GM18508 (cell line): ENCODE measurements around the gene TRABD.

Experiments
- ATAC-seq: cut with Tn5 transposase; IDR thresholded peaks from one replicate; pipeline ENCODE4 v1.9.1; 2021; ENCODE audit warnings: moderate number of reproducible peaks; ENCODE audit not compliant: insufficient read depth, unreplicated experiment

TRABD gene

DNA sequence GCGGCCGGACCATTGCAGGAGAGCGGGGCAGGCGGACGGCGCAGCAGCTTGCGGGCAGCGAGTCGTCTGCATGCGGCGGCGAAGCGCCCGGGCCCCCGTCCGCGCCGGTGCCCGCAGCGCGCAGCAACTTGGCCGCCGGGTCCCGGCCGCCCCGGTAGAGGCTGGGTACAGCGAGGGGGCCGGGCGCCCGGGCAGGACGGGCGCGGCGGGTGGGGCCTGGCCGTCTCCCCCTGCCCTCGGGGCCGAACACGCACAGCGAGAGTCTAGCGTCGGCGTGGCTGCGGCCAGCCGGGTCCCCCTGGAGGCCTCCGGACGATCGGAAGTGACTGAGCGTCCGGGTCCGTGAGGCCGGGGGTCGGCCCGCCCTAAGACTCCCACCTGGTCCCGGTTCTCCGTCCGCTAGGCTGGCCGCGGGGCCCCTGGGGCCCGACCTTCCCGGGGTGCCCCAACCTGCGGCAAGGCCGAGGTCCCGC, 775 bp upstream of the TRABD start:
- ATAC-seq: no peak

DNA sequence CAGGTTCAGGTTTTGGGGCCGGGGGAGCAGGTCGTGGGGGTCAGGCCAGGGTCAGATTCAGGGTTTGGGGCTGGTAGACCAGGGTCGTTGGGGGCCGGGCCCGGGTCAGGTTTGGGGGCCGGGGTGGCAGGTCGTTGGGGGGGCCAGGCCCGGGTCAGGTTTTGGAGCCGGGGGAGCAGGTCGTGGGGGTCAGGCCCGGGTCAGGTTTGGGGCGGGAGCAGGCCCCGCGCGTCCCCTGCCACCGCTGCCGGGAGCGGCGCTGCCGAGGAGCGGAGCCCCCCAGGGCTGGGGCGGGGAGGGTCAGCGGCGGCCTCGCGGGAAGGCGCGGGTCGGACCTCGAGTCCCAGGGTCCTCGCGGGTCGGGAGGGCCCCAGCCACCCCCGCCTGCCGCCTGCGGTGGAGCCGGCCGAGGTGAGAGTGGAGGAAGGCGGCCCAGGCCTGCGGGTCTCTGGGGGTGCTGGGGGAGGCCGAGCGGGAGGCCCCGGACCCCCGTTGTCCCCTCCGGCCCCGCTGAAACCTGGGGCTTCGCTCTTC, 535 bp downstream of the TRABD start:
- ATAC-seq: no peak

DNA sequence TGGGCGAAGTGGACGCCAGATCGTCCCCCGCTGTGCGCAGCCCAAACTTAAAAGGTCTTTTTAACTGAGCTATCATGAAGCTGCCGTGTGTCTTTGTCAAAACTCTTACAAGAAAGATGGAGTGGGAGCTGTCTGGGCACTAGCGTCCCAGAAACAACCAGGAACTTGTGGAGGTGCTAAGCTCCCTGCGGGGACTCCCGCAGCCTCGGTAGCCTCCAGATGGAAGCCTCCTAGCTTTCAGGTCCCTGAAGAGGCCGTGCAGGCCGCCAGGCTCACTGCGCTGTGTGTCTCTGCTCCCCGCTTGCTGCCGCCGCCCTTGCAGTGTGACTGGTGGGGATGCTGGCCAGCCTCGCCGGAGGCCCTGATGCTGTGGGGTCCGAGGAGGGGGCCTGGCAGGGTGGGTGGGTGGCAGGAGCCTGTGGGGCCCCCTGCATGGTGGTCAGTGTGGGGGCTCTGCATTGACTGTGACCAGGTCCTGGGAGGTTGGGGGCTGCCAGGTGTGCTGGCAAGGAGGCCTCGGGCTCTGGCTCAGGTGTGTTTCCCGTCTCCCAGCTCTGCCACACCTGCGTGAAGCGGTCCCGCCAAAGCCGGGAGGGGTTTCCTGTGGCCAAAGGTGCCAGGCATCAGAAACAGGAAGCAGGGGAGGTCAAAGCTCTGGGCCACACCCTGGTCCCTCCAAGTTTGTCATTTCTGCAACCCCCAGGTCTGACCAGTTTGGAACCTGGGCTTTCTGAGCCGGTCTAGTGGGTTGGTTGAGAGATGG, 1.2 kb downstream of the TRABD start:
- ATAC-seq: no peak

DNA sequence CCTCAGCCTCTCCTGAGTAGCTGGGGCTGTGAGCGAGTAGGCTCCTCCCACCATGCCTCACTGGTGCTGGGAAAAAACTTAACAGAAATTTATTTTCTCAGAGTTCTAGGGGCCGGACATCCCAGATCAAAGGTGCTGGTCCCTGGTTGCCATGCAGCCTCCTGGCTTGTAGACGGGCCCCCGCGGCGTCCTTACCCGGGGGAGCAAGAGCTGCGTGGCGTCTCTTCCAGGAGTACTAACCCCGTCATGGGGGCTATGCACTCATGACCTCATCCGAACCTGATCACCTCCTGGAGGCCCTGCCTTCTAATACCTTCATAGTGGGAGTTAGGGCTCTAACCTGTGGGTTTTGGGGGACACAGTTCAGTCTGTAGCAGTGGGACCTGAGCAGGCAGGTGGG, 2.6 kb downstream of the TRABD start:
- no peak for ATAC-seq

DNA sequence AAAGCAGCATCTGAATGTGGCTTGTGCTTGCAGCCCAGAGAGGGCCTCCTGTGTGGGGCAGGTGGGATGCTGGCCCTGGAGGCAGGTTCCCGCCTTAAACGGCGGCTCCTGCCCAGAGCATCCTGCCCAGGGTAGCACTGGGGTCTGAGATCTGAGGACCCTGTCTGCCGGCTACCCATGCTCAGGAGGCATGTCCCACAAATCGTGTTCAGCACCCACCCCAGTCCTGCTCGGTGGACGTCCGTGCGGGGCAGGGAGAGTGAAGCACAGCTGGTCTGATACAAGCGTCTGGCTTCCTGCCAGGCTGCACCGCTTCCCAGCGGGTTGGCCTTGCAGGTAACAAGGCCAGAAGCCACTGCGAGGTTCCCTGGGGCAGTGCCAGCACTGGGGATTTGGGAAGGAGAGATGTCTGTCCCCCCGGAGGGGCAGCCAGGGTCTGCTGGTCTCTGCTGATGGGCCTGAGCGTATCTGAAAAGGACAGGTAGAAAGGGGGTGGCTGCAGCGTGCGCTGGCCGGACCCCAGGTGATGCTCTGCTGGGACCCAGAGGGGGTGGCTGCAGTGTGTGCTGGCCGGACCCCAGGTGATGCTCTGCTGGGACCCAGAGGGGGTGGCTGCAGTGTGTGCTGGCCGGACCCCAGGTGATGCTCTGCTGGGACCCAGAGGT, 3.6 kb downstream of the TRABD start:
- no peak for ATAC-seq

DNA sequence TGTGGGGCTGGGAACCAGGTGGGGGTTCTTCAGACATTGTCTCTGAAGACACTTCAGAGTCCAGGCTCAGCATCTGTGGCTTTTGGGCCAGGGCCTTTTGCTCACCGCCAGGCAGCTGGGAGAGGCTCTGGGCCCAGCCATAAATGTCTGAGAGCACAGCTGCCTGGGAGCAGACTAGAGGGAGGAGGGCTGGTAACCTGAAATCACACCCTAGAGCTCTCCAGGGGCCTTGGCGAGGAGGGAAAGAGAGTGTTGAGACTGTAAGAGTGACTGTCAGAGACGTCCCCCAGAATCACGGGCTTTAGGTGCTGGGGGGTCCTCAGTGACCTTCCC, 4.1 kb downstream of the TRABD start:
- no peak for ATAC-seq

DNA sequence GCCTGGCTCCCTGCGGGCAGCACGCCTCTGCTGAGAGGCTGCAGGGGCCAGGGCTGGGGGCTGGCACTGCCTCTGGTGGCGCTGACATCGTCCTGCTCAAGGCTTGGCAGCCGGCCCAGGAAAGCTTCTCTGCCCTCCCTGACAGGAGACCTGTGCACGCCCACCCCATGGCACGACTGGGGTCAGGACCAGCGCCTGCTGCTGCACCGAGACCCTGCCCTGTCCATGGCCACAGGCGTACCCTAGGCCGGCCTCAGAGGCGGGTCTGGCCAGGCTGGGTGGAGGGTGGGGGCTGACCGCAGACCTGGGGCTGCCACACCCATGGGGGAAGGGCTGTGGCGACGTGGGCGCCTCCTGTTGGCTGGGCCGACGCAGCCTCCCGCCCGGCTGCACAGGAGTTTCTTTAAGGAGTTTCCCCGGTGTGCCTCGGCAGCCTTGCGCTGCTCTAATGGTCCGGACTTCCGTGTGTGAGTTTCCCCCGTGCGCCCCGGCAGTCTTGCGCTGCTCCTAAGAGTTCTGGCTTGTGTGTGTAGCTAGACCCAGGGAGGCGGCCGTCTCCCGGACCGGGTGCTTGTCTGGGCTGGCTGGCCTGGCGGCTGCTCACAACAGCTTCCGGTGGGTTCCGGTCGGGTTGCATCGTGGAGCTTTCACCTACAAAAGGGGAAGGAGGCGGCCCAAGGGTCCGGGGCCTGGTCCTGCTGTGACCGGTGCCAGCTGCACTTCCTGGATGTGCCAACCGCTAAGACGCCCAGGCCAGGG, 4.6 kb downstream of the TRABD start:
- no peak for ATAC-seq

DNA sequence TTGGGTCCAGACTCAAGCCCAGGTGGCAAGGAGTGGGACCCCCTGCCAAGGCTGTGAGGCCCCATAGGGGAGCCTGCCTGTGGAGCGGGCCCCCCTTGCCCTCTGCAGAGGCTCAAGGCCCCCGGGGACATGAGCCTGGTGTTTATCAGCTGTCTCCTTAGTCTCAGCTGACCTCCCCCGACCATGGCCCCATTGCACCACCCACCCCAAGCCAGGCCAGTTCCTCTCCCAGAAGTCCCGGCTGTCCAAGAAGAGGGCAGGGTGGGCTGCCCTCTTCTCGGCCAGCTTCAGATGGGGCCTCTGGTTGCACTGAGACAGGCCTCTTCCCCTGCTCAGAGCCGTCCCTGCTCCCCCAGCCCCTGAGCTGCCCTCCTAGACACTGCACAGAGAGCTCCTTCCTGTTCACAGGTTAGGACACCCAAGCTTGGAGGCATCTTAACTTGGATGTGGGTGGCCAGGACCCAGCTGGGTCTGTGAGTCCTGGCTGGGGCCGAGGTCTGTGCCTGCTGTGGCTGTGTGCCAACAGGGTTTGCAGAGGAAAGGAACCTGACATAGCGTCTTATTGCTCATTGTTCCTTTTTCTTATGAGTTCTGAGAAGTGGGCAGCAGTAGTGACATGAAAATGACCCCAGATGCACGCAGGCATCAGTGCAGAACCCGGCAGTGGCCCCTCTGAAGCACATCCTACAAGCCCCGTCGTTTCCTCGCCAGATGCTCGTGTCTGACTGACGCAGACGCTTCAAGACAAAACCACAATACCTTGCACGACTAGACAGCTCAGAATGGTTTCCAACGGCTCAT, 5.4 kb downstream of the TRABD start:
- ATAC-seq: no peak

DNA sequence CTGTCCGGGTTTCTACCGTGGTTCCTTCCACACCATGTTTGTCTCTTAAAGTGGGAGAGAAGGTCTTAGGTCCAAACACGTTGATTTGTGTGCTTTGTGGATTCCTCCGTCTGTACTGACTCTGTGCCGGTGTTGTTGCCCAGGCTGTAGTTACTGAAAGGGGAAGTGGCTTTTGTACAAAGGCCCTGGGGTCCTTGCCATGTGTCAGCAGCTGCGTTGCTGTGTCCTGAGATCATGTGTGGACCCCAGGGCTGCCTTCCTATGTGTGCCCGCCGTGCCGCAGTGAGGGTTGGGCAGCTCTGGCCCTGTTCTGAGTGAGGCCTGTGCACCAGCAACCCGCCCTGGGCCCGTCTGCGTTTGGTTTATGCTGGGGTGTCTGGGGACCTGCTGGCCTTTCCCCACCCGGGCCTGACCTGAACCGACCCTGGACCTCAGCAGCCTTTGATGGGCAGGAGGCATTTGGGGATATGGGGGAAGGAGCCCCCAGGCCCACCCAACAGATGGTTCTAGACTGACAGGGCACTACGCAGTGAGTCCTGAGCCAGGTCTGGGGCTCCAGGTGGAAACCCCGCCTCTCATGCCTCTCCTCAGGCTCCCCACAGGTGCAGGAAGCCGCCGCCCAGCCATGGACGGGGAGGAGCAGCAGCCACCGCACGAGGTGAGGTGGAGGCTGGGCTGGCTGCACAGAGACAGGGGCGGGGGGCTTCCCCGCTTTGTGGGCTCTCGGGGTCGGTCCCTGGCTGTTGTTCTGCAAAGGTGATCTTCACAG, 6.9 kb downstream of the TRABD start:
- ATAC-seq: no peak

DNA sequence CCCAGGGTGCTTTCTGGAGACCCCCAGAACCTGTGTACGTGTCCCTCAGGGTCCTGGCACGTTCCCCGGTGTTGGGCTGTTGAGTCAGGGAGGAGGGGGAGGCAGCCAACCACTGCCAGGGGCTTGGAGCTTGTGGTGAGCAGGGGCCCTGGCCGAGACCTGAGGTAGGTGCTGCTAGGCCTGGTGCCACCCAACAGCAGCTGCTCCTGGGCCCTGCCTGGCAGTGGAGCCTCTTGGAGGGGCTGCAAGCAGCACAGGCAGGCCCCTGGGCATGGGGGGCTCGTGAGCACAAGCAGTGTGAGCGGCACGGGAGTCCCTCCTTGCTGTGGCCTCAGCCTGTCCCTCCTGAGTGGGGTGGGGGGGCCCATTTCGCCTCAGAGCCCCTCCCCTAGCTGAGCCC, 7.9 kb downstream of the TRABD start:
- no peak for ATAC-seq

DNA sequence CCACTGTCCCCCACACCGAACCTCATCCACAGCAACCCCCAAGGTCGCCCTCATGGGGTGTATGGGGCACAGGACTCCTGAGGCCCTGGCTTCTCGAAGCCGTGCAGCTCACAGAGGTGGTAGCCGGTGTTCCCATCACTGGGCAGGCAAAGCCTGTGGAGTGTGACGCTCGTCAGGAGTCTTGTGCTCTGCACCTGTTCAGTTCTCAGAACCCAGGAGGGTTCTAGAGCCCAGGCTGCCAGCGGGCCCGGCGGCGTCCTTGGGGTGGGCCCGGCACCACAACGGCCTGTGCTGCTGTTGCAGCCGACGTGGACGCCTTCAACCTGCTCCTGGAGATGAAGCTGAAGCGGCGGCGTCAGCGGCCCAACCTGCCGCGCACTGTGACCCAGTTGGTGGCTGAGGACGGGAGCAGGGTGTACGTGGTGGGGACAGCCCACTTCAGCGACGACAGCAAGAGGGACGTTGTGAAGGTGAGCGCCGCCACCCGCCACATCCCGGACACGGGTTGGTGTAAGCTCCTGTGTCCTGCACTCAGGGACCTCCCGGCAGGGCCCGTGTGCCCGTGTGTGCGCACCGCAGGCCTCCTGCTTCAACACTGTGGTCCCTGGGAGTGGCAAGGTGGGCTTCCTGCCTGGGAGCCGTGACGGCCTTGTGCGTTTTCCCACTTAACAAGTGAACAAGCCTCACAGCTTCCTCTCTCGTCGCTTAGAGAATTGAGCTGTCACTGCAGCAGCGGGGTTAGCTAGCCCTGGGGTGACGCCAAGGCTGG, 8.5 kb downstream of the TRABD start:
- no peak for ATAC-seq

DNA sequence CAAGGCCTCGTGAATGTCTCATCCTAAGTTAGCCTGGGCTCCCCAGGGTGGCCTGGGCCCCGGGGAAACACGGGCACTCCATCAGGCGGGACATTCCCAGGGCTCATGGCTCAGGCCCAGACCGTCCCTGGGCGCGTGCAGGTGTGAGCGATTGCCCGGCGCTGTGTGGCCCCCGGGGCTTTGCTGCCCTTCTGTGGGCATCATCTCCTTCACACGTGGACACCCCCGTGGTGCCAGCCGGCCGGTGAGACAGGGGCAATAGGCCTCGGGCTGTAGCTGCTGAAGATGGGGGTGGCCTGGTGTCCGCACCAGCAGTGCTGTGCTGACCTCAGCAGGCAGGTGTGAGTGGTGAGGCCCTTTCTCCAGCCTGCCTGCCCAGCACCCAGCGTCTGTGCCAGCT, 10.5 kb downstream of the TRABD start:
- no peak for ATAC-seq

DNA sequence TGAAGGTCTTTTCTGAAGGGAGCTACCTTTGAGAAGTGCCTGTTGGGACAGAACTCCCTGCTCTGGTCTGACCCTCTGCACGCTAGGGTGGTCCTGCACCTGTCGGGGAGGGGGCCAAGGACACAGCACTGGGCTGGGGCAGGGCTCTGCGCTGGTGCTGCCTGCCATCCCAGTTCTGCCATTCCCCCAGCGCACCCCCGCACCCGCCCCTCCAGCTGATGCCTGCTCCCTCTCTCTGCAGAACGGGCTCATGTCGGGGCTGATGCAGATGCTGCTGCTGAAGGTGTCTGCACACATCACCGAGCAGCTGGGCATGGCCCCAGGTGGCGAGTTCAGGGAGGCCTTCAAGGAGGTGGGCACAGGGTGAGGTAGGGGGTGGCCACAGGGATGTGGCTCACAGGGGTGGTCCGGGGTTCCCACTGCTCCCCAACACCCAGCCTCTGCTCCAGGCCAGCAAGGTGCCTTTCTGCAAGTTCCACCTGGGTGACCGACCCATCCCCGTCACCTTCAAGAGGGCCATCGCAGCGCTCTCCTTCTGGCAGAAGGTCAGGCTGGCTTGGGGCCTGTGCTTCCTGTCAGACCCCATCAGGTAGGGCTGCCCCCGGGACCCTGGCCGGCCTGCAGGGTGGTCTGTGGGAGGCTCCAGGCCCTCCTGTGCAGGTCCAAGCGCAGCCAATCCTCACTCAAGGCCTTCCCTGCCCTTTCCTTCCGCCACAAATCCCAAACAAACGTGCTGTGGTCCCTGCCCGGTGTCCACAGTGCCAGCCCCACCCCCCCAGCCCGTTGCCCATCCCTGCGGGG, 11.5 kb downstream of the TRABD start:
- no peak for ATAC-seq

DNA sequence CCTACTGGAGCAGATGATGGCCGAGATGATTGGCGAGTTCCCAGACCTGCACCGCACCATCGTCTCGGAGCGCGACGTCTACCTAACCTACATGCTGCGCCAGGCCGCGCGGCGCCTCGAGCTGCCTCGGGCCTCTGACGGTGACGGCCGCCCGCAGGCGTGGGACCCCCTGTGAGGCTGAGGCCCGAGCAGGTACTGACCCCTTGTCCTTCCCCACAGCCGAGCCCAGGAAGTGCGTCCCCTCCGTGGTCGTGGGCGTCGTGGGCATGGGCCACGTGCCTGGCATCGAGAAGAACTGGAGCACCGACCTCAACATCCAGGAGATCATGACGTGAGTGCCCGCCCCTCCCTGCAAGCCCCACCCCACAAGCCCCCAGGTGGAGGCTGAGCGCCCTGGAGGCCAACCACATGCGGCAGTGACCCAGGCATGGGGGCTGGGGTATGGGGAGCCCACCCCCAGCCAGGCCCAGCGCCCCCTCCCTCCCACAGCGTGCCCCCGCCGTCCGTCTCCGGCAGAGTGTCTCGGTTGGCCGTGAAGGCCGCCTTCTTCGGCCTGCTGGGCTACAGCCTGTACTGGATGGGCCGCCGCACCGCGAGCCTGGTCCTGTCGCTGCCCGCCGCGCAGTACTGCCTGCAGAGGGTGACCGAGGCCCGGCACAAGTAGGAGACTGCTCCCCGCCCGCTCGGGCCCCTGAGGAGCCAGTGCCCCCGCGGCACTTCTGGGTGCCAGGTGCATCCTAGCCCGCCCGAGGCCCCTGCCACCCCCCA, 12.3 kb downstream of the TRABD start:
- ATAC-seq: no peak

DNA sequence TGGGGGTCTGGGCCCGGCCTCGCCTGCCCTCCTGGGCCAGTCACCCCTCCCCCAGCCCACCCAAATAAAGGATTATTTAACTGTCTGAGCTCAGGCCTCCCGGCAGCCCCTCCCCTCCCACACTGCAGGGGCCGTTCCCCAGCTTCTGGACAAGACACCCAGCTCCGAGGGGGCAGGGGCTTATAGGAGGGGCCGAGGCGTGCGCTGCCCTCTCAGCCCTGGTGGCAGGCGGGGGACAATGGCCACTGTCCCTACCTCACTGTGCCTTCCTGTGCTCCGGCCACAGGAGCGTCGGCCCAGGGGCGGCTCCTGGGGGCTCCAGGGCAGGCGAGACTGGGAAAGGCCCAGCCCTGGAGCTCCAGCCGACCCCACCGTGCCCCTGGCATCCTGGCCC, 12.9 kb downstream of the TRABD start:
- no peak for ATAC-seq

DNA sequence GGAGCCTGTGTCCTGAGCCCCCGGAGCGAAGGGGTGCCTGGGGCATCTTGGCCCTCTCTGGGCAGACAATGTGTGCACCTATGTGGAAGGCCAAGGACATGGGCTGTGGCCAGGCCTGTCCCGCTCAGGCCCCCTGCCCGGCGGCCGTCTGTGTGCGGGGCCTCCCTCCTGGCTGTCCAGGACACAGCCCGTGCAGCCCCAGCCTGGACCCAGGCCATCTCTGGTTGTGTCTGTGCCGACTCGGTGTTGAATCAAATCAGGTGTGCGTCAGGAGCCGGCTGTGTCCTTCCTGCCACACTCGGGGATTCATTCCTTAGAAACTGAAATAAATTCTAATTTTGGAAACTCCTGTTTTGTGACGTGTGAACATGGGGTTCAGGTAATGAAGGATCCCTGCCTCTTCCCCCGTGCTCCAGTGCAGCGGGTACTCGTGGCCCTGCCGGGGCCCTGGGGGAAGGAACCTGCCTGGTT, 13.6 kb downstream of the TRABD start:
- no peak for ATAC-seq

DNA sequence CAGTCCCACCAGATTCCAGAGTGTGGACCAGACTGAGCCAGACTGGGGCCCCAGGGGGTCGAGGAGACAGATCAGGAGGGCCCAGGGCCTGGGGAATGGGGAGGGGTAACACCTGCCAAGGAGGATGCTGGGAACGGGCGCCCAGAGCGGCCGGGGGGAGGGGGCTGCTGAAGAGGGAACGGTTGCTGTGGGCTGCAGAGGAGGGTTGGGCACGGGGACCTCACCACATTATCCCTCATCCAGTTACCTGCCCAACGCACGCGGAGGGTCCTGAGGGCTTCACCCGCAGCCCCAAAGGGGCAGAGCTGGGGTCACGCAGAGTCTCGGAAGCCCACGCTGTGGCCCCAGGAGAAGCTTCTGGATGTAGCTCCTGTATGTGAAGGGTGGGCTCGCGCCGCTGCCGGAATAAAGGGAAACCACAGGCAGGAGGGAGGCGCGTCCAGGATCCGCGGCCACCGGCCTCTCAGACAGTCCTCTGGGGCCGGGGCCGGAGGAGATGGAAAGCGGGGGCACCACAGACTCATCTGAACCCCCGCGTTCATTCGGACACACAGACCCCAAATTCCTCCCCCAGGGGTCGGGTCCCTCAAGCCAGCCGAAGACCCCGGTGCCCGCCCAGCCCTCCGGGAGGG, 14.2 kb downstream of the TRABD start:
- ATAC-seq: no peak
